GF-D8 (cell line): ENCODE results near the gene TRPM4.
"Not testable (repeated sequence)": the region's sequence is repeated elsewhere in the genome, so short reads cannot be mapped to it uniquely, and the experiment has no call there.

Experiments used
- DNase-seq: peaks from one replicate; lab custom pipeline; 2025; lab: John Stamatoyannopoulos, UW

The TRPM4 gene

DNA sequence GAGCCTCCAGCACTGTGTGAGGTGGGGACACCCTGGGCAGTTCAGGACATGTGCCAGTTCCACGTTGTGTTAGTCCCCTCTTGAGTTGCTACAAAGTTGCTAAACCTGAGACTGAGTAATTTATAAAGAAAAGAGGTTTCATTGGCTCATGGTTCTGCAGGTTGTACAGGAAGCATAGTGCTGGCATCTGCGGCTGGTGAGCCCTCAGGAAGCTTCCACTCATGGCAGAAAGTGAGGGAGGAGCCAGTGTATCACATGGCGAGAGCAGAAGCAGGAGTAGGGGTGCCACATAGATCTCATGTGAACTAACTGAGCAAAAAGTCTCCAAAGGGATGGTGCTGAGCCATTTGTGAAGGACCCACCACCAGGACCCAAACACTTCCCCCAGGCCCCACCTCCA, 33.2 kb downstream of the TRPM4 start:
- DNase-seq = no peak

DNA sequence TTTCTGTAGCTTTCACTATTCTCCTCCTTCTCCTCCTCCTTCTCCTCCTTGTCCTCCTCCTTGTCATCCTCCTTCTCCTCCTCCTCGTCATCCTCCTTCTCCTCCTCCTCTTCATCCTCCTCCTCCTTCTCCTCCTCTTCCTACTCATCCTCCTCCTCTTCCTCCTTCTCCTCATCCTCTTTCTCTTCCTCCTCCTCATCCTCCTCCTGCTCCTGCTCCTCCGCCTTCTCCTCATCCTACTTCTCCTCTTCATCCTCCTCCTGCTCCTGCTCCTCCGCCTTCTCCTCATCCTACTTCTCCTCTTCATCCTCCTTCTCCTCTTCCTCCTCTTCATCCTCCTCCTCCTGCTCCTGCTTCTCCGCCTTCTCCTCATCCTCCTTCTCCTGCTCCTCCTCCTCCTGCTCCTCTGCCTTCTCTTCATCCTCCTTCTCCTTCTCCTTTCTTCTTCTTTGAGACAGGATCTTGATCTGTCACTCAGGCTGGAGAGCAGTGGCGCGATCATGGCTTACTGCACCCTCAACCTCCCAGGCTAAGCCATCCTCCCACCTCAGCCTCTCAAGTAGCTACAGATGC, 36.3 kb downstream of the TRPM4 start:
- no peak for DNase-seq

DNA sequence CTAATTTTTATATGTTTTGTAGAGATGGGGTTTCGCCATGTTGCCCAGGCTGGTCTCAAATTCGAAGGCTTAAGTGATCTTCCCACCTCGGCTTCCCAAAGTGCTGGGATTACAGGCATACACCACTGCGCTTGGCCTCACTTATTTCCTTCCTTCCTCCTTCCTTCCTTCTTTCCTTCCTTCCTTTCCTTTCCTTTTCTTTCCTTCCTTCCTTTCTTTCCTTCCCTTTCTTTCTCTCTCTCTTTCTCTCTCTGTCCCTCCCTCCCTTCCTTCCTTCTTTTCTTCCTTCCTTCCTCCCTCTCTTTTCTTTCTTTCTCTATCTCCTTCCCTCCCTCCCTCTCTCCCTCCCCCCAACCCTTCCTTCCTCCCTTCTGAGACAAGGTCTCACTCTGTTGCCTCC, 36.8 kb downstream of the TRPM4 start:
- no peak for DNase-seq

DNA sequence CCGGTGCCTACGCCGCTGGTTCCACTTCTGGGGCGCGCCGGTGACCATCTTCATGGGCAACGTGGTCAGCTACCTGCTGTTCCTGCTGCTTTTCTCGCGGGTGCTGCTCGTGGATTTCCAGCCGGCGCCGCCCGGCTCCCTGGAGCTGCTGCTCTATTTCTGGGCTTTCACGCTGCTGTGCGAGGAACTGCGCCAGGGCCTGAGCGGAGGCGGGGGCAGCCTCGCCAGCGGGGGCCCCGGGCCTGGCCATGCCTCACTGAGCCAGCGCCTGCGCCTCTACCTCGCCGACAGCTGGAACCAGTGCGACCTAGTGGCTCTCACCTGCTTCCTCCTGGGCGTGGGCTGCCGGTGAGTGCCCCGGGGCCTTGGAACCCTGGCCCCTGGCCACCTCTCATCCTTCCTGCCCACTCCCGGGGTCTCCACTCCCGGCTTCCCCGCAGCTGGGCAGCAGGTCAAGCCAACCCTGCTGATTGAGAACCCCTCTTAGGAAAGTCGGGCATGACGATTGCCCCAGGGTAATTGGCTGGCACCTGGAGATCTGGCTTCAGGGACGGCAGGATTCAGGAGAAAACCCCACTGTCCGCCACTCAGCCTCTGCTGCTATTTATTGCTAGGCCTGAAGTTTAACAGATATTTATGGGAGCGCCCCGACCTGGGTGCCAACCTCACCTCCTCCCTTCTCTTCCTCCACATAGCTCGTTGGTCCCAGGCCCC, 39.1 kb downstream of the TRPM4 start:
- no peak for DNase-seq

DNA sequence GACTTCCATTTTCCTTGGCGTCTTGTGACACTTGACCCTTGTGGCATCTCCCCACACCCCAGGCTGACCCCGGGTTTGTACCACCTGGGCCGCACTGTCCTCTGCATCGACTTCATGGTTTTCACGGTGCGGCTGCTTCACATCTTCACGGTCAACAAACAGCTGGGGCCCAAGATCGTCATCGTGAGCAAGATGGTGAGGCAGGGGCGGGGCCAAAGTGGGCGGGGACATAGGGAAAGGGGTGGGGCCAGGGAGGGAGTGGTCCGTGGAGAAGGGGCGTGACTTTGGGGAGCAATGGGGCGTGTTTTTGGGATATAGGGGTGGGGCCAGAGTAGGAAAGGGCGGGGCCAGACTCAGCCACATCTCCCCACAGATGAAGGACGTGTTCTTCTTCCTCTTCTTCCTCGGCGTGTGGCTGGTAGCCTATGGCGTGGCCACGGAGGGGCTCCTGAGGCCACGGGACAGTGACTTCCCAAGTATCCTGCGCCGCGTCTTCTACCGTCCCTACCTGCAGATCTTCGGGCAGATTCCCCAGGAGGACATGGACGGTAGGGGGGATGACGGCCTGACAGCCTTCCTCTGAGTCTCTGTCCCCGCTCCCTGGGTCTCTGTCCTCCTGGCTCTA, 42.8 kb downstream of the TRPM4 start:
- DNase-seq = no peak

DNA sequence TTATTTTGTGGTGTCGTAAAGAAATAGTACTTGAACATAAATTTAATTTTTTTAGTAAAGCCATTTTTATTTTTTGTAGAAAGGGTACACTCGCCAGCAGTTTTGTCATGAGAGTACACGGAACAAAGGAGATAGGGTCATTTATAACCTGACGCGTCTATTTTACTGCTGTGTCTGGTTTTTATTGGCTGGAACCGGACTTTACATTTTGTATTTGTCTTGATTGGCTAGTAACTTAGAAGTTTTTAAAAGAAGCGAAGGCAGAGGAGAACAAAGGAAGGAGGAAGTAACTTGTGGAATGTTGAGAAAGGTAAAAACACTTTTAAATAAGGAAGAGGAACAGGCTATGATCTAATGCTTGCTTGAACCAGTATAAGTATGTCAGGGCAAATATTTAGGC, 43.5 kb downstream of the TRPM4 start:
- no peak for DNase-seq

DNA sequence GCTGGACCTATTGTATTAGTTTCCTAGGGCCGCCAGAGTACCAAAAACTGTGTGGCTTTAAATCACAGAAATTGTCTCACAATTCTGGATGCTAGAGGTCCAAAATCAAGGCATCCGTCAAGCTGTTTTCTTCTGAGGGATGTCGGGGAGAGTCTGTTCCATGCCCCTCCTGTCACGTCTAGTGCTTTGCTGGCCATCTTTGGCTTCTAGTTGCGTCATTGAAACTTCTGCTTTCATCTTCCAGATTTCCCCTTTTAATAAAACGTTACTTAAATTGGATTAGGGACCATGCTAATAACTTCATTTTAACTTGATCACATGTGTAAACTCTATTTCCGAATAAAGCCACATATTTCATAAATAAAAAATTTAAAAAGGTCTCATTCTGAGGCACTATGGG, 47.5 kb downstream of the TRPM4 start:
- DNase-seq = peak; percentile 3

DNA sequence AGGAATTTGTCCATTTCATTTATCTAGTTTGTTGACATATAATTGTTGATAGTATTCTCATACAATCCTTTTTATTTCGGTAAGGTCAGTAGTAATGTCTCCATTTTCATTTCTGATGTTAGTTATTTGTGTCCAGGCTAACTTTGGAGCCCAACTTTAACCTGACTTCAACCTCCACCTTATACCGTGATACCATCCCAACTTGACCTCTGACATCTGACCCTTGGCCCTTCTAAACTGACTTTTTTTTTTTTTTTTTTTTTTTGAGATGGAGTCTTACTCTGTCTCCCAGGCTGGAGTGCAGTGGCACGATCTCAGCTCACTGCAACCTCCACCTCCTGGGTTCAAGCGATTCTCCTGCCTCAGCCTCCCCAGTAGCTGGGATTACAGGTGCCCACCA, 51.9 kb downstream of the TRPM4 start:
- DNase-seq = not testable (repeated sequence)

DNA sequence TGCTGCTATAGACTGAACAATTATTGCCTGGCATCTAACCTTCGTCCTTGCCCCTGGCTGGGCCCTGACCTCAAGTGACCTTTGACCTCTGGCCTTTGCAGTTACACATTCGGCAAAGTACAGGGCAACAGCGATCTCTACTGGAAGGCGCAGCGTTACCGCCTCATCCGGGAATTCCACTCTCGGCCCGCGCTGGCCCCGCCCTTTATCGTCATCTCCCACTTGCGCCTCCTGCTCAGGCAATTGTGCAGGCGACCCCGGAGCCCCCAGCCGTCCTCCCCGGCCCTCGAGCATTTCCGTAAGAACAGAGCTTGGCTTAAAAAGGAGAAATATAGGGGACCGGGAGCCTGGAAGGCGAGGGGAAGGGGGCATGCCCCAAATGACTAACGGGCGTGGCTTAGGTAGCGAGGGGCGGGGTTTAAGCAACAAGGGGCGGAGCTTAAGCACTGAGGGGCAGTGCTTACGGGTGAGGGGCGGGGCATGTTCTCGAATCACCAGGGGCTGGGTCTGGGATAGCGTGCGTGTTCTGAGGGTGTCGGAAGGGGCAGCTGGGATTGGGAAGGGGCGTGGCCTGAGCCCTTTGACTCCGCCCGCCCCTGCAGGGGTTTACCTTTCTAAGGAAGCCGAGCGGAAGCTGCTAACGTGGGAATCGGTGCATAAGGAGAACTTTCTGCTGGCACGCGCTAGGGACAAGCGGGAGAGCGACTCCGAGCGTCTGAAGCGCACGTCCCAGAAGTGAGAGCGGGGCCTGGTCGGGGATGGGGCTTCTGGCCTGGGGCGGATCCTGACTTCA, 52.7 kb downstream of the TRPM4 start:
- DNase-seq = no peak

DNA sequence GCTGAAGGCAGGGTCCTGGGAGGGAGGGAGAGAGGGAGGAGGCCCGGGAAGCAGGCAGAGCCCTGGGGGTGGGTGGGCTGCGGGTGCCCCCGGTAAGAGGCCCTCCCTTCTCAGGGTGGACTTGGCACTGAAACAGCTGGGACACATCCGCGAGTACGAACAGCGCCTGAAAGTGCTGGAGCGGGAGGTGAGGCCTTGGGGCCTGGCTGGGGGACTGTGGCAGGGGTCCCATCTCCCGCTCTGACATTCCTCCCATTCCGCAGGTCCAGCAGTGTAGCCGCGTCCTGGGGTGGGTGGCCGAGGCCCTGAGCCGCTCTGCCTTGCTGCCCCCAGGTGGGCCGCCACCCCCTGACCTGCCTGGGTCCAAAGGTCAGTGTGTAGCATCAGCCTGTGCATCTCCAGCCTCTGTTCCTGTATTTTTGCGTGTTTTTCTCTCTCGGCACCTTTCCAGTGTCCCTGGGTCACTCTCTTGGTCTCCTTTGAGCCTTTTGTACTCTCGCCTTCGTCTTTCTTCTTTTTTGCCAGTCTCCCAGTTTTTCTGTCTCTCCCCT, 53.4 kb downstream of the TRPM4 start:
- no peak for DNase-seq

DNA sequence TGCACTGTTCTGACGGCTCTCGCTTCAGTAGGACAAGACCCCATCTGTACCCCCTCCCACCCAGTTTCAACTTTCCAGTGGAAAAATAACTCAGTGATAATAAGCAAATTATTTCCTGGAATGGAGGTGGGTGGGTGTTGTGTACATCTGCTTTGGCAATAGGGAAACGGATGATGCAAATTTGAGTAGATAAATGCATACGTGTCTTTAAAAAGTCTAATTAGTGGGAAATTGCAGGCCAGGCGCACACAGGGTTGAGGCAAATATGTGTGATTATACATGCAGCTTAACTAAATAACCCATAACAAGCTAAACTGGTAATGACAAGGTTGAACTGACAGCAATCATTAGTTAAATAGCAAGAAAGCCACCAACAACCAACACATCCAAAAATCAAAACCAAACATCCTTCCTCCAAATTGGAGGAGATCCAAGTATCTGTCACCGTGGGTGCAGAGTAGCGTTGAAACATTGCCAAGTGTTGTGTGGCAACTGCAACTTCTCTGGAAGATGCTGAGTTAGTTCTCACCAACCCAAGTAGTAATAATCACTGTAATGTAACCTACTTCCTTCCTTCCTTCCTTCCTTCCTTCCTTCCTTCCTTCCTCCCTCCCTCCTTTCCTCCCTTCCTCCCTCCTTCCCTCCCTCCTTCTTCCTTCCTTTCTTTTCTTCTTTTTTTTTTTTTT, 54.6 kb downstream of the TRPM4 start:
- no peak for DNase-seq

DNA sequence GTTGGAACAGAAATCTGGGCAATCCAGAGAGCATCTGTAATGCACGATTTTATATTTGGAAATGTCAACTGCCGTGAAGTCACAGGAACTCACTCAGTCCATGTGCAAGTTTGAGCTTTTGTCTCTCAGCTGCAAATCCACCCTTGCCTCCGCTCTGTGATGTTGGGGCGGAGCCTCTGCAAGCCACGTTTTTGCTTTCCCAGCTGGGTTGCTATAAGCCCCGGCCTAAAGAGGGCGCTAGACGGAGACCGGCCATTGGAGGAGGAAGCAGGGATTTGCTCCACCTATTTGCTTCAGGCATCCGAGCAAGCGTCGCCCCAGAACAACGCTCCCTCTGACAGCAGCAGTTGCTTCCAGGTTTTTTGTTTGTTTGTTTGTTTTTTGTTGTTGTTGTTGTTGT, 56.2 kb downstream of the TRPM4 start:
- DNase-seq = no peak

DNA sequence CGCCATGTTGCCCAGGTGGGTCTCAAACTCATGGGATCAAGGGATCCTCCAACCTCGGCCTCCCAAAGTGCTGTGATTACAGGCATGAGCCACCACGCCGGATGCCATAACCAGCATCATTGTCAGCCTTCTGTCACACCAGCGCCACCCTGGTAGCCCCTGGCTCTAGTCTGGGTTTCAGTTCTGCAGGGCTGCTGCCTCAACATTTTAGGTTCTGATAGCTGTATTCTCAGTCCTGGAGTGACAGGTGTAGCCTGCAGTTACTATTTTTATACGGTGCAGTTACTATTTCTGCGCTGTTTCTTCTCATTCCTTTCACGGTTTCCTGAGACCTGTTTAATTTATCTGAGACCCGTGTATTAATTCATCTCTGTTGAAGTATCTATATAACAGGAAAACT, 57.1 kb downstream of the TRPM4 start:
- no peak for DNase-seq

DNA sequence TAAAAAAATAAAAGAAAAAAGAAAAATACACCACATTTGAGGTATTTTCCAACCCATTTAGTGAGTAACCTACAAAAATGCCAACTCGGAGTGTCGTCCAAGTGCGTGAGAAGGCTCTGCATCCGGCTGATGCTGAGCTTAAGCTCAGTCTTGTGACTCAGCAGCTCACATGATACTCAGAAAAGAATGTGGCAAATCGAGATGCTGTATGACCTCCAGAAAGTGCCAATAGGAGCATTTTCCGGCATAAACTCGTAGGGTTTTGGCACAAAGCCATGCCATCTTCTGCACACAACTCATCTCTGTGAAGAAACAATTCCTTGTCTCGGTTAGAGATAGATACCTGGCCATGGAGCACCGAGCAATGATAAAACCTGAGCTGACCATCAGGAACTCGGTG, 58.5 kb downstream of the TRPM4 start:
- DNase-seq = no peak

DNA sequence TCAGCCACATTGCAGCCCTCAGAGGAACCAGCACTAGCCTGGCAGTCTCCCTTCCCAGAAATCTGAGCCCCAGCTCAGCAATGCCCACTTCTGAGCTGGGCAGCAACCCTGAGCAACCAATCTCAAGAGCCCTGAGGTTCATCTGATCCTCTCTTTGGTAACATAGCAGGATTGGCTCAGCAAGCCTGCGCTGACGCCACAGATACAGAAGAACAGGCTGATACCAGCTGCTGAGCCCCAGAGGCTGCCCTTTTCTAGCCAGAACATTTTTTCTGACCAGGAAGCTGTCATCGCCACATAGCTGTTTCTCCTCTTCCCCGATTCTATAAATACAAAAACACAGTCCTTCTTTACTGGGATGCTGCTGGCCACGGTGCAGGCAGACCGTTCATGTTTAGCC, 59.8 kb downstream of the TRPM4 start:
- DNase-seq = no peak

DNA sequence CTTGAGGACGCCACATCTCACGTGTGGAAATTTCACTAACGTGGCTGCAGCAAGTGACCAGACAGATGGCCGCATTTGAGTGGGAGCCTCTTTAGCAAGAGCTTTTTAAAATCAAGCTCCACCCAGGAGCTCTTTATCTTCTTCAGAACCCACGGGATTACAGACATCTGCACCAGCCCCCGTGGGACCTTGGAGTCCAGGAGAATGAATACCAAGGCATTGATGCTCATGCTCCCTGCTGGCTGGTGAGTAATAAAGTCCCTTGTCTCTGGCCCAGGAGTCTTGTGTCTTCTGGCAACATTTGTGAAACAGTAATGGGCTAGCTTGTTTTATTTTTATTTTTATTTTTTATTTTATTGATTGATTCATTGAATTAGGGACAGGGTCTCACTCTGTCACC, 64.4 kb downstream of the TRPM4 start:
- no peak for DNase-seq

DNA sequence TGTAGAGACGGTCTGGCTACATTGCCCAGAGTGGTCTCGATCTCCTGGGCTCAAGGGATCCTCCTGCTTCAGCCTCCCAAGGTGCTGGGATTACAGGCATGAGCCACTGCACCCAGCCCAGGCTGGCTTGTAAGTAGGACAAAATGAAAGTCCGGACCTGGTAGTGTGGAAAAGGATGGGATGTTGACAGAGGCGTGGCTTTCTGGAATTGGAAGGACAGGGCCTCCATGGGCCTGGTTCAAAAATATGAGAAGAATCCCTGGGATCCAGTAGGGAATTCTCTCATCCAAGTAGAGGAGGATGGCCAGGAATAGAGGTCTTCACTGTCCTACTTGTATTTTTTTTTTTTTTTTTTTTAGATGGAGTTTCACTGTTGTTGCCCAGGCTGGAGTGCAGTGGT, 64.9 kb downstream of the TRPM4 start:
- DNase-seq = no peak

DNA sequence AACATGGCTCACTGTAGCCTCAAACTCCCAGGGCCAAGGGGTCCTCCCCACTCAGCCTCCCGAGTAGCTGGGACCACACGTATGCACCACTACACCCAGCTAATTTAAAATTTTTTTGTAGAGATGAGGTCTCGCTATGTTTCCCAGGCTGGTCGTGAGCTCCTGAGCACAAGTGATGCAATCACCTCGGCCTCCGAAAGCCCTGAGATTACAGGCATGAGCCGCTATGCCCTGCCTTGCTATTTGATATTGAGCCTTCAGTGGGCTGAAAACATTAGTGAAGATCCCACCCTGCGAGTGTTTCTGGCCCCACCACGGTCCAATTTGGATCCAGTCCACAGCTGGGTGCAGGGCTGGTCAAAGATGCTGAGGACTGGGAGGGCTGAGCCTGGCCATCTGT, 65.9 kb downstream of the TRPM4 start:
- DNase-seq = no peak

DNA sequence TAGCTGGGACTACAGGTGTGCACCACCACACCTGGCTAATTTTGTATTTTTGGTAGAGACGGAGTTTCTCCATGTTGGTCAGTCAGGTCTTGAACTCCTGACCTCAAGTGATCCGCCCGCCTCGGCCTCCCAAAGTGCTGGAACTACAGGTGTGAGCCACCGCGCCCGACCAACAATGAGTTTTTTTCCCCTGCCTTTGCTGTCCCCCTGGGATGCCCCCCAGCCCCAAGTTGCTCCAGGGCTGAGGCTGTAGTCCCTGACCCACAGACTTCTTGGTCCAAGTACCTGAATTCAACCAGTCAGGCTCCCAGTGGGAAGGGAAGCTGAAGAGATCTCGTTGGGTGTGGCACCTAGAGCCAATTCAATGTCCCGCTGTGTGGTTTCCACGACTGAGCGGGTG, 66.8 kb downstream of the TRPM4 start:
- not testable (repeated sequence) for DNase-seq

DNA sequence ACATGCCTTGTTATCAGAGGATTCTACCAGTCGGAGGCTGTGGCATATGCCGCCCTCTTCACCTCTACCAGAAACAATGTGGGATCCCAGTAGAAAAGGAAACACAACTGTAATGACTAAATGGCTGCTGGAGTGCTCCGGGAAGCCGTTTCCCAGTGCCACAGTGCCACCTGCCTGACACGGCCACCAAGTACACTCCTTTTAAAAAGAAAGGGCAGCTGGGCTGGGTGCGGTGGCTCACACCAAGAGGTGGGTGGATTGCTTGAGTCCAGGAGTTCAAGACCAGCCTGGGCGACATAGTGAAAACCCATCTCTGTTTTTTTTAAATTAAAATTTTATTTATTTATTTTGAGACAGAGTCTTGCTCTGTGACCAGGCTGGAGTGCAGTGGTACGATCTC, 67.3 kb downstream of the TRPM4 start:
- DNase-seq = peak; percentile 14

DNA sequence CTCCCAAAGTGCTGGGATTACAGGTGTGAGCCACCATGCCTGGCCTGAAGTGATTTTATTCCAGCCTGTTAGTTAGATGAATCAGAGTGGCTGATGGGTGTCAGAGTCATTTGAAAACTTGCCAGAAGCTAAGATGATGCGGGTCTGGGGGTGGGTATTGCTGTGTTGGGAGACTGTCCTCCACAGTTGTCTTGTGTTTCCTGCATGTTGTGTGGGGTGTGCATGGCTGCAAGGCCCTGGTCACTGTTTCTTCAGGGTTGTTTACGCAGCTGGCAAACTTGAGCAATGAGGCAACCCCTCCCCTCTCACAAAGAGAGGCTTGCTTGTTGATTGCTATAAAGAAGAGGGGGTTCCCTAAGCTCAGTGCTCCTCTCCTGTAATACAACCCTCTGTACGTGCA, 71.8 kb downstream of the TRPM4 start:
- no peak for DNase-seq

DNA sequence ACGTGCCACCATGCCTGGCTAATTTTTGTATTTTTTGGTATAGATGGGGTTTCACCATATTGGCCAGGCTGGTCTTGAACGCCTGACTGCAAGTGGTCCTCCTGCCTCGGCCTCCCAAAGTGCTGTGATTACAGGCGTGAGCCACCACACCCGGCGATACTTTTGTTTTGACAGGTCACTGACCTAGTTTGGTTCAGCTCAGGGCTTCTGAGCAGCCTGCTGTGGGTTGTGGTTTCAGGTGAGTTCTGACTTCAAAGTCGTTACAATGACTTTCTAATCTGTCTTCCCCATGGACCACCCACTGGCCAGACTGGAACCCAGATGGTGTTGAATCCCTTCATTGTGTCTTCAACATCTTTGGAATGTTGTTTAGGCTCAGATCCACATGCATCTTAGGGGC, 73.8 kb downstream of the TRPM4 start:
- no peak for DNase-seq
